GM19438 (cell line): ENCODE data around the gene GPC5.
"Not testable (repeated sequence)": the region's sequence is repeated elsewhere in the genome, so short reads cannot be mapped to it uniquely, and the experiment has no call there.

Experiments used
- ATAC-seq: cut with Tn5 transposase; IDR thresholded peaks from one replicate; pipeline ENCODE4 v1.9.1; 2021; ENCODE audit warnings: low read depth; ENCODE audit not compliant: unreplicated experiment

The GPC5 gene

GRCh38 chr13:92745258-92745657, 1346.8 kb downstream of the GPC5 start:
- ATAC-seq, result no peak

- not testable (repeated sequence) for ATAC-seq
Observed at GRCh38 chr13:92752705-92753104, 1354.3 kb downstream of the GPC5 start.

- ATAC-seq, result no peak
Observed at GRCh38 chr13:92761710-92762109, 1363.3 kb downstream of the GPC5 start.

GRCh38 chr13:92767468-92767867, 1369.0 kb downstream of the GPC5 start:
- no peak for ATAC-seq

- ATAC-seq, result no peak
Observed at GRCh38 chr13:92768602-92769001, 1370.2 kb downstream of the GPC5 start.

- ATAC-seq, result no peak
Observed at GRCh38 chr13:92769046-92769445, 1370.6 kb downstream of the GPC5 start.

- no peak for ATAC-seq
Observed at GRCh38 chr13:92775658-92776057, 1377.2 kb downstream of the GPC5 start.

GRCh38 chr13:92781965-92782690, 1383.7 kb downstream of the GPC5 start:
- no peak for ATAC-seq

GRCh38 chr13:92802776-92803175, 1404.4 kb downstream of the GPC5 start:
- ATAC-seq, result no peak

- no peak for ATAC-seq
Observed at GRCh38 chr13:92804346-92804745, 1405.9 kb downstream of the GPC5 start.

- ATAC-seq, result no peak
Observed at GRCh38 chr13:92804926-92805325, 1406.5 kb downstream of the GPC5 start.

GRCh38 chr13:92805766-92806165, 1407.3 kb downstream of the GPC5 start:
- no peak for ATAC-seq

GRCh38 chr13:92806215-92806614, 1407.8 kb downstream of the GPC5 start:
- no peak for ATAC-seq

GRCh38 chr13:92807353-92807752, 1408.9 kb downstream of the GPC5 start:
- ATAC-seq, result no peak

- ATAC-seq, result no peak
Observed at GRCh38 chr13:92807966-92808365, 1409.5 kb downstream of the GPC5 start.

GRCh38 chr13:92821324-92821723, 1422.9 kb downstream of the GPC5 start:
- no peak for ATAC-seq

- ATAC-seq, result no peak
Observed at GRCh38 chr13:92823059-92823458, 1424.6 kb downstream of the GPC5 start.

GRCh38 chr13:92825938-92826596, 1427.6 kb downstream of the GPC5 start:
- no peak for ATAC-seq

- ATAC-seq, result no peak
Observed at GRCh38 chr13:92827503-92827902, 1429.1 kb downstream of the GPC5 start.

- no peak for ATAC-seq
Observed at GRCh38 chr13:92829930-92830329, 1431.5 kb downstream of the GPC5 start.

- ATAC-seq, result no peak
Observed at GRCh38 chr13:92830821-92831220, 1432.4 kb downstream of the GPC5 start.

GRCh38 chr13:92833071-92833470, 1434.7 kb downstream of the GPC5 start:
- ATAC-seq, result no peak
